Endothelial cell of umbilical vein (primary cell): ENCODE data around the gene SLC5A12. TPM values are rescaled to one million over a fixed set of nuclear protein-coding genes. Genes with fewer than 3 reads are reported as not detected.

Source experiments
- BruUV-seq: library from RNA; stranded (reverse); fragments of 400-500 nt; replicated peaks from 2 replicates; lab custom pipeline; 2021; lab: Mats Ljungman, UMichigan
- CTCF ChIA-PET: fragments of 300-600, 350-600 bp; sonication (Branson Sonifier 250); formaldehyde crosslinking; loops from one replicate; lab custom pipeline; 2021; ENCODE audit warnings: antibody characterized with exemption, inconsistent platforms; lab: Charles Lee
- POLR2A ChIA-PET: fragments of 300-600, 350-600 bp; sonication (Branson Sonifier 250); formaldehyde crosslinking; loops from one replicate; lab custom pipeline; 2021; ENCODE audit warnings: antibody characterized with exemption, inconsistent platforms; lab: Charles Lee
- DNase-seq: peaks from one replicate; pipeline ENCODE4 v3.0.0-alpha.2; 2011; ENCODE audit warnings: low read depth, low spot score
- FAIRE-seq: peaks from 2 replicates; lab custom pipeline; 2011; peaks lifted over from hg19 to GRCh38; lab: Jason Lieb, UNC
- H2AFZ ChIP-seq: 2 replicates; pipeline ENCODE4 v1.6.0; 2012; ENCODE audit warnings: low read depth, low read length, control low read depth, inconsistent platforms
- H3K27ac ChIP-seq: 2 replicates; pipeline ENCODE4 v1.5.1; 2011; ENCODE audit warnings: low read depth, mild to moderate bottlenecking, control low read depth, low read length, moderate library complexity; ENCODE audit not compliant: insufficient read depth
- H3K27me3 ChIP-seq, 2 experiments: 2 replicates each; pipeline versions ENCODE4 v1.6.0 to v1.6.1; 2011; ENCODE audit warnings: low read length in 2 of 2, mixed read lengths in 1 of 2; ENCODE audit not compliant: control insufficient read depth in 2 of 2, insufficient read depth in 2 of 2
- H3K36me3 ChIP-seq, 2 experiments: 2 replicates in 1 of 2; 3 replicates in 1 of 2; pipeline ENCODE4 v1.5.1; 2011; ENCODE audit warnings: low read length in 2 of 2, mild to moderate bottlenecking in 1 of 2, moderate library complexity in 1 of 2; ENCODE audit not compliant: control insufficient read depth in 2 of 2, insufficient read depth in 2 of 2; ENCODE audit errors: extremely low read depth in 1 of 2
- H3K4me1 ChIP-seq: 3 replicates; pipeline ENCODE4 v1.5.1; 2011; ENCODE audit warnings: mild to moderate bottlenecking, low read length; ENCODE audit not compliant: control insufficient read depth, insufficient read depth; ENCODE audit errors: extremely low read depth
- H3K4me2 ChIP-seq: 2 replicates; pipeline ENCODE4 v1.6.1; 2011; ENCODE audit warnings: low read length, control low read depth, mixed read lengths; ENCODE audit not compliant: insufficient read depth
- H3K4me3 ChIP-seq, 3 experiments: fragments of 200-600 bp in 1 of 3; sonication (generic), shearing (Covaris generic) in 1 of 3; replicated peaks in 1 of 3; 2 replicates each; pipeline ENCODE4 v1.5.1; 2011 to 2016; ENCODE audit warnings: control low read depth in 3 of 3, low read length in 3 of 3, mild to moderate bottlenecking in 2 of 3, inconsistent platforms in 1 of 3, low read depth in 1 of 3, moderate library complexity in 1 of 3; ENCODE audit not compliant: insufficient read depth in 1 of 3
- H3K79me2 ChIP-seq: 2 replicates; pipeline ENCODE4 v1.6.0; 2012; ENCODE audit warnings: low read length, inconsistent platforms; ENCODE audit not compliant: control insufficient read depth, insufficient read depth
- H3K9ac ChIP-seq: replicated peaks from 2 replicates; pipeline ENCODE3; 2011; ENCODE audit warnings: low read length, control low read depth; ENCODE audit not compliant: insufficient read depth; ENCODE audit errors: extremely low read depth
- H3K9me1 ChIP-seq: replicated peaks from 3 replicates; pipeline ENCODE4 v1.6.0; 2011; ENCODE audit warnings: mild to moderate bottlenecking, low read length; ENCODE audit not compliant: control insufficient read depth, insufficient read depth; ENCODE audit errors: extremely low read depth
- H3K9me3 ChIP-seq: replicated peaks from 2 replicates; pipeline ENCODE4 v1.5.1; 2012; ENCODE audit warnings: low read length, inconsistent platforms; ENCODE audit not compliant: control insufficient read depth, insufficient read depth
- H4K20me1 ChIP-seq: replicated peaks from 2 replicates; pipeline ENCODE3; 2011; ENCODE audit warnings: mild to moderate bottlenecking, low read length; ENCODE audit not compliant: control insufficient read depth, insufficient read depth; ENCODE audit errors: extremely low read depth
- EZH2 ChIP-seq: IDR thresholded peaks from 2 replicates; pipeline ENCODE4 v1.6.1; 2012; ENCODE audit warnings: borderline replicate concordance, low read depth, mild to moderate bottlenecking, moderate library complexity, low read length, inconsistent platforms; ENCODE audit not compliant: severe bottlenecking
- FOS ChIP-seq: IDR thresholded peaks from 2 replicates; pipeline ENCODE4 v1.6.1; 2011; ENCODE audit warnings: mild to moderate bottlenecking, low read length, moderate library complexity, borderline replicate concordance; ENCODE audit not compliant: insufficient read depth
- GATA2 ChIP-seq: IDR thresholded peaks from 2 replicates; pipeline ENCODE4 v1.7.0; 2011; ENCODE audit warnings: low read depth, mild to moderate bottlenecking, moderate library complexity, mixed read lengths, low read length; ENCODE audit not compliant: insufficient read length, insufficient read depth
- JUN ChIP-seq: IDR thresholded peaks from 2 replicates; pipeline ENCODE4 v1.6.1; 2011; ENCODE audit warnings: borderline replicate concordance, low read depth; ENCODE audit not compliant: insufficient read length, insufficient read depth
- MYC ChIP-seq: IDR thresholded peaks from one replicate; pipeline ENCODE4 v1.6.1; 2011; ENCODE audit warnings: mild to moderate bottlenecking, low read depth, low read length
- POLR2A ChIP-seq: IDR thresholded peaks from 2 replicates; pipeline ENCODE4 v1.6.1; 2012; ENCODE audit warnings: low read depth, mild to moderate bottlenecking, control low read depth, low read length
- POLR2AphosphoS5 ChIP-seq: IDR thresholded peaks from 2 replicates; pipeline ENCODE4 v1.6.1; 2012; ENCODE audit warnings: low read depth, mild to moderate bottlenecking, control low read depth, low read length, moderate library complexity; ENCODE audit not compliant: insufficient read depth
- dilution Hi-C: fragments of 300-500 bp; cut with MboI; formaldehyde crosslinking; loops from one replicate; pipeline ENCODE4 v1.15.0; 2019; ENCODE audit warnings: low sequenced_read_pairs; ENCODE audit not compliant: extremely low pct_ligation_motif_present
- intact Hi-C: fragments of 100-400 bp; cut with micrococcal nuclease; formaldehyde crosslinking; loops from one replicate; pipeline ENCODE4 v1.10.0; 2022
- polyA plus RNA-seq, 4 experiments: library from polyadenylated mRNA; depleted of rRNA in 3 of 4; stranded (reverse) in 3 of 4; unstranded in 1 of 4; fragments of >200 nt; gene quantifications; 2 replicates each; pipeline versions ENCODE4 v1.2.1 to v1.2.3, GENCODE V29; 2011 to 2012; ENCODE audit warnings: missing spikeins in 1 of 4
- total RNA-seq: library from RNA; stranded (reverse); gene quantifications from 2 replicates; pipeline ENCODE4 v1.2.3, GENCODE V29; 2021
- TF ChIP-seq, protein P1 (sequence below), 2 donors: IDR thresholded peaks; 1 replicate in 1 of 2; 2 replicates in 1 of 2; pipeline ENCODE4 v1.5.1; 2011; ENCODE audit warnings: low read length in 2 of 2, mild to moderate bottlenecking in 2 of 2, moderate library complexity in 2 of 2, control low read depth in 1 of 2, inconsistent platforms in 1 of 2, low read depth in 1 of 2; ENCODE audit not compliant: insufficient read depth in 1 of 2; ENCODE audit errors: extremely low read depth in 1 of 2
- TF ChIP-seq, protein P2 (sequence below): IDR thresholded peaks from 2 replicates; pipeline ENCODE4 v1.6.1; 2011; ENCODE audit not compliant: insufficient read depth, insufficient read length

SLC5A12 gene
- total and polyA plus RNA-seq, 2 donors (not counting 3 experiments of a cell fraction or from before 2014, with no cell fraction given), result not detected

DNA sequence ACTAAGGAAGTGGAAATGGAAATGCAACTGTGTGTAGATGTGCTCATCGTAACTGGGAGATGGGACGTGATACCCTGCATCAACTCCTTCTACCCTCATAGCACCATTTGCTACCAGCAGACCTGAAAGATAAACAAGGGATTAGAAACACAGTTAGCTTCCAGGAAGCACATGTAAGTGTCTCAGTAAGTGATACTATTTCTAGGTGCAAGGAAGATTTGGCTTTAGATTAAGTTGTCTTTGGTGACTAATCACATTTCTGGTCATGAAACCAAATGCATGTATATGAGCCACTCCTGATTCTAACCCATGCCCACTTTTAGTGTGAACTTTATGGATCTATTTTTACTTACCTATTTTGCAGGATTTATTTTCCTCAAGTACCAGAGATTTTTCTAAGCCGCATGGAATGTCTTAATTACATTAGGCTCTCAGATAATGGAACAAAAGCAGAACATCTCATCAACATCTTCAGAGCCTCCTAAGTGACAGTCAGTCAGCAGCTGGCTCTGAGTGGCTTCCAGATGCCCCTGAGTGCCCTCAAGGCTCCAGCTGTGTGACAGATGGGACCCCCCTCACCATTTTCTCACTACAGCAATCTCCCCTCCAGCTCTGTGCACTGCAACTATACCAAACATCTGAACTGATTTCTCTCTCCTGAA lies 21.2 kb downstream of the SLC5A12 start:
- H3K79me2 ChIP-seq, result no peaks in the 10 kb centered on the region
- no TSS peak for BruUV-seq
- TF ChIP-seq, protein P1, sequence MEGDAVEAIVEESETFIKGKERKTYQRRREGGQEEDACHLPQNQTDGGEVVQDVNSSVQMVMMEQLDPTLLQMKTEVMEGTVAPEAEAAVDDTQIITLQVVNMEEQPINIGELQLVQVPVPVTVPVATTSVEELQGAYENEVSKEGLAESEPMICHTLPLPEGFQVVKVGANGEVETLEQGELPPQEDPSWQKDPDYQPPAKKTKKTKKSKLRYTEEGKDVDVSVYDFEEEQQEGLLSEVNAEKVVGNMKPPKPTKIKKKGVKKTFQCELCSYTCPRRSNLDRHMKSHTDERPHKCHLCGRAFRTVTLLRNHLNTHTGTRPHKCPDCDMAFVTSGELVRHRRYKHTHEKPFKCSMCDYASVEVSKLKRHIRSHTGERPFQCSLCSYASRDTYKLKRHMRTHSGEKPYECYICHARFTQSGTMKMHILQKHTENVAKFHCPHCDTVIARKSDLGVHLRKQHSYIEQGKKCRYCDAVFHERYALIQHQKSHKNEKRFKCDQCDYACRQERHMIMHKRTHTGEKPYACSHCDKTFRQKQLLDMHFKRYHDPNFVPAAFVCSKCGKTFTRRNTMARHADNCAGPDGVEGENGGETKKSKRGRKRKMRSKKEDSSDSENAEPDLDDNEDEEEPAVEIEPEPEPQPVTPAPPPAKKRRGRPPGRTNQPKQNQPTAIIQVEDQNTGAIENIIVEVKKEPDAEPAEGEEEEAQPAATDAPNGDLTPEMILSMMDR (IDR thresholded peaks at IDR 0.05; ENCODE audit: extremely low read depth in 1 of 2, insufficient read depth in 1 of 2, low read depth in 1 of 2, low read length in 2 of 2), result no peak
- H3K27ac ChIP-seq, result no peak overlapping the region
- H3K9me1 ChIP-seq, result no peaks in the 10 kb centered on the region
- H3K4me3 ChIP-seq, result no peak overlapping the region
- H3K27me3 ChIP-seq, result no peaks in the 10 kb centered on the region
- no peak overlapping the region for H3K4me2 ChIP-seq
- FAIRE-seq, result no peak
- no peaks in the 10 kb centered on the region for H3K36me3 ChIP-seq
- H3K4me1 ChIP-seq, result no peaks in the 10 kb centered on the region
- H3K9me3 ChIP-seq, result no peaks in the 10 kb centered on the region
- dilution Hi-C loops, result no loop called here
- no peak for DNase-seq
- ChIA-PET CTCF (no interaction called here), POLR2A (no interaction called here)
- no peak overlapping the region for H2AFZ ChIP-seq
- intact Hi-C loops, result no loop called here
- H4K20me1 ChIP-seq, result no peaks in the 10 kb centered on the region
- no peak overlapping the region for H3K9ac ChIP-seq

DNA sequence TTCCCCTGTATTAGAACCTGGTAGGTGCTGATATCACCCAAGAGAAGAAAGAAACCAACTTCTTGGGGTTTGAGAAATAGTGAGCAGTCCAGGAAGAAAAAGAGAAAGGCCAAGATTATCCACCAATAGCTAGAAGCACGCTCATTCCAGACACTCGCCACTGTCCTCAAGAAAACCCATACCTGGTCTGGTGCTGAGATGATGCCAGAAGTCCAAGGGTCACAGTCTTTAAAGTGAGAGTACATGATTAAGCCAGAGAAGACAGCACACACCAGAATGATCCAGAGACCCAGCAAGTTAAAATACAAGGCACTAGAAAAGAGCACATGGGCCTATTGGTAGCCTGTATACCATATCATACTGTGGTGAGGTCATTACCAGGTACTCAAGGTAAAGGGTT lies 23.6 kb downstream of the SLC5A12 start:
- POLR2A ChIA-PET, result no interaction called here
- H3K9me3 ChIP-seq, result no peaks in the 10 kb centered on the region
- no peak overlapping the region for H3K4me3 ChIP-seq
- H3K9me1 ChIP-seq, result no peaks in the 10 kb centered on the region
- H2AFZ ChIP-seq, result no peak overlapping the region
- TF ChIP-seq POLR2A (no peak), JUN (no peak), EZH2 (no peak), GATA2 (no peak), POLR2AphosphoS5 (no peak), FOS (no peak), MYC (no peak)
- TF ChIP-seq, protein P1 (IDR thresholded peaks at IDR 0.05; ENCODE audit: extremely low read depth in 1 of 2, insufficient read depth in 1 of 2, low read depth in 1 of 2, low read length in 2 of 2), result no peak
- TF ChIP-seq, protein P2, sequence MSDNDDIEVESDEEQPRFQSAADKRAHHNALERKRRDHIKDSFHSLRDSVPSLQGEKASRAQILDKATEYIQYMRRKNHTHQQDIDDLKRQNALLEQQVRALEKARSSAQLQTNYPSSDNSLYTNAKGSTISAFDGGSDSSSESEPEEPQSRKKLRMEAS, result no peak
- H3K4me1 ChIP-seq, result no peaks in the 10 kb centered on the region
- DNase-seq, result no peak
- H3K27me3 ChIP-seq, result no peaks in the 10 kb centered on the region
- H3K27ac ChIP-seq, result no peak overlapping the region
- no peaks in the 10 kb centered on the region for H4K20me1 ChIP-seq
- no TSS peak for BruUV-seq
- H3K9ac ChIP-seq, result no peak overlapping the region
- intact Hi-C loops (no loop called here), dilution Hi-C loops (no loop called here)
- no peaks in the 10 kb centered on the region for H3K36me3 ChIP-seq
- no peak for FAIRE-seq
- H3K4me2 ChIP-seq, result no peak overlapping the region
- H3K79me2 ChIP-seq, result no peaks in the 10 kb centered on the region
- CTCF ChIA-PET, result no interaction called here
